Measurements from ENCODE around the gene DNHD1. TPM values are rescaled to one million over a fixed set of nuclear protein-coding genes. Genes with fewer than 3 reads are reported as not detected.

DNHD1 gene
- total RNA-seq, result 13.7 TPM
- long read RNA-seq, partial matches to known transcripts, result 2 of 66 reads
- long read RNA-seq, other reads (novel, unspliced or antisense), result 64 of 66 reads

- DNase-seq (ENCODE audit: low spot score), result no peak
These were observed at the start of gene DNHD1 for GRCh38 chr11:6497069-6497839. TSS of gene DNHD1 (plus strand) at chr11:6497280. CDS start at chr11:6498216, 936 bp downstream.

GRCh38 chr11:6448574-6448973 is 48.5 kb upstream of the DNHD1 start:
- DNase-seq (ENCODE audit: low spot score), result peak; percentile 60

GRCh38 chr11:6452219-6452618 is 44.9 kb upstream of the DNHD1 start:
- DNase-seq (ENCODE audit: low spot score), result no peak

- DNase-seq (ENCODE audit: low spot score), result no peak
These were observed 43.9 kb upstream of the DNHD1 start for GRCh38 chr11:6453152-6453551.

- no peak for DNase-seq (ENCODE audit: low spot score)
These were observed 42.0 kb upstream of the DNHD1 start for GRCh38 chr11:6455070-6455469.

- DNase-seq (ENCODE audit: low spot score), result no peak
These were observed 40.6 kb upstream of the DNHD1 start for GRCh38 chr11:6456361-6457073.

GRCh38 chr11:6457581-6458320 is 39.3 kb upstream of the DNHD1 start:
- peak; percentile 85 for DNase-seq (ENCODE audit: low spot score)

- no peak for DNase-seq (ENCODE audit: low spot score)
These were observed 38.6 kb upstream of the DNHD1 start for GRCh38 chr11:6458352-6459098.

- DNase-seq (ENCODE audit: low spot score), result no peak
These were observed 38.0 kb upstream of the DNHD1 start for GRCh38 chr11:6459099-6459450.

- DNase-seq (ENCODE audit: low spot score), result peak; percentile 94
These were observed 28.2 kb upstream of the DNHD1 start for GRCh38 chr11:6468712-6469495.

- DNase-seq (ENCODE audit: low spot score), result no peak
These were observed 27.5 kb upstream of the DNHD1 start for GRCh38 chr11:6469599-6469998.

- DNase-seq (ENCODE audit: low spot score), result no peak
These were observed 24.1 kb upstream of the DNHD1 start for GRCh38 chr11:6472934-6473333.

GRCh38 chr11:6473451-6474412 is 23.3 kb upstream of the DNHD1 start, which contains the start of gene TRIM3:
TSS of gene TRIM3 (minus strand) at chr11:6473941. CDS start at chr11:6465695, 8,246 bp downstream.
- DNase-seq (ENCODE audit: low spot score), result peak; percentile 95

- DNase-seq (ENCODE audit: low spot score), result no peak
These were observed 22.7 kb upstream of the DNHD1 start for GRCh38 chr11:6474413-6474792.

GRCh38 chr11:6474806-6475500 is 22.1 kb upstream of the DNHD1 start:
- DNase-seq (ENCODE audit: low spot score), result no peak

GRCh38 chr11:6475936-6476335 is 21.1 kb upstream of the DNHD1 start:
- DNase-seq (ENCODE audit: low spot score), result no peak

- no peak for DNase-seq (ENCODE audit: low spot score)
These were observed 20.5 kb upstream of the DNHD1 start for GRCh38 chr11:6476571-6476970.

- no peak for DNase-seq (ENCODE audit: low spot score)
These were observed 16.7 kb upstream of the DNHD1 start for GRCh38 chr11:6480299-6480914.

Measured in mesenteric fat pad (tissue), 1 donor.